Hypothalamus (tissue), 51 donors: ENCODE measurements around the gene FOXP1.

ENCODE experiments used
- DNase-seq, 51 donors: peaks; one replicate each; lab custom pipeline; 2025; lab: John Stamatoyannopoulos, UW

Gene FOXP1

DNA sequence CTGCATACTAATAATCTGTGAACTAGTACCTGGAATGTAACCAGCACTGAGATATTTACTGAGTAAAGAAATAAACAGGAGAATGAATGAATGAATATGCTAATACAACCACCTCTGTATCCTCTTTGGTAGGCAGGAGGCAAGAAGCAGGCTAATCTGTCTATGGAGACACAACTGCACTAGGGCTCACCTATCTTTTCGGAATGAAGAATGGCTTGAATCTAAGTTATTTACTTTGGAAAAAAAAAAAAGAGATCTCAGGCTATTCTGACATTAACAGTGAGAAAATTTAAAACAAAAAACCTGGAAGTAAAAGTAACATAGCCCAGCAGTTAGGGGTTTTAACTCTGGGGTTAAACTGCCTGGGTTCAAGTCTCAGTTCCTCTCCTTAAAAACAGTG, 174.2 kb downstream of the FOXP1 start:
- DNase-seq: no peak

- no peak for DNase-seq
Measured at GRCh38 chr3:71408903-71409302, 174.6 kb downstream of the FOXP1 start.

- DNase-seq: no peak
Measured at GRCh38 chr3:71407823-71408222, 175.7 kb downstream of the FOXP1 start.

- no peak for DNase-seq
Measured at GRCh38 chr3:71406972-71407810, 176.3 kb downstream of the FOXP1 start.

DNA sequence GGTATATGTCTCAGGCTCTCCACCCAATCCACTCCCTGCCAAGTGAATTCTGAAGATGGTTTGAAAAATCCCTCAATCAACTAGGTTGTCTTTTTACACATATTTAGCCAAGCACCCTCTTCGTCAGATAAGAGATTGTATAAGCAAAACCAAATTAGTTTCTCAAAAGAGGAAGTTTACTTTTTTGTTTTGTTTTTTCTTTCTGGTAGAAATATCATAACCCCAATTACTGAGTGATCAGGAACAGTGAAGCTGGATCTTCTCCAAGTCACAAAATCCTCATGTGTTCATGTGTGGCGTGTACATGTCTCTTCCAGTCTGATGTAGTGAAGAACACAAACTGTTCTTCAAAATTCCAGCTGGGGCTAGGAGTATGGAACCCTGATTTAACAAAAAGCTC, 180.6 kb downstream of the FOXP1 start:
- no peak for DNase-seq

GRCh38 chr3:71402280-71402679, 181.2 kb downstream of the FOXP1 start:
- DNase-seq: no peak

DNA sequence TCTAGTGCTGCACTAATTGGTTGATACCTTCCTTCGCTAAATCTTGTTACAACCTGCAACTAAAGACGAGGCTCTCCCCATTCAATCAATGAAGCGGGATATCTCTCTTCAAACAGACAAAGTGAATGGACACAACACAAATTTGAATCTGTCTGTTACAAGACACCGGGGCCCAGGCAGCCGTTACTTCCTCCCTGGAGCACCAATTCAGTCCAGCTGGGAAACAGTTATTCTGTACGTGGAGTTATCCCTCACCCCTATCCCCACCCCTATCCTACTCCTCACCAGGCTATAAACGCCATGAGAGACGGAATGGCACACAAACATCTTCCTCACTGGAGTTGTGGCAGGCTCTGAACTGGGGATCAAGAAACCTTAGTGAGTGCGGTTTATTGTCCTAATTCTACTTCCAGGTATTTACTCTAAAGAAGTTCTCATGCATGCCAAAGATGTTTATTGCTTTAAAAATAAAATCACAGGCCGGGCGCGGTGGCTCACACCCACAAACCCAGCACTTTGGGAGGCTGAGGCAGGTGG, 181.8 kb downstream of the FOXP1 start:
- no peak for DNase-seq

DNA sequence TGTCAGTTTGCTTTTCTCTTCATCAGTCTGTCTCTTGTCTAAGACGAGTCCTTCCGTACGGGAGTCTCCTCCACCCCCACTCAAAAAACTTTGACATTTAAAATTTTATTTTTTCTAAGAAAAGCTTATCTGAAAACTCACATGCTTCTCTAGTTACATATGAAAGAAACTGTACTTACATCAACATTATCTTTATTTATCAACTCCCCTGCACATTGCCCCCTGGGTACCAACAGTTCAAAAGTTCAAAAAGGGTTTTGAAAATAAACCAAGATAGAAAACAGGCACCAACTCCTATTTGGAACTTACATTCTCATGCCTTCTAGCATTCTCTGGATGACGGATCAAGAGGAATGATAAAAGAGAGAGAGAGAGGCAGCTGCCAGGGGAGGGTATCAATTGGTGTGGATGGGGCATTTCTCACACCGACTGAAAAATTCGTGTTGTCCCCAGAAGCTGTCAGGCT, 182.5 kb downstream of the FOXP1 start:
- no peak for DNase-seq

DNA sequence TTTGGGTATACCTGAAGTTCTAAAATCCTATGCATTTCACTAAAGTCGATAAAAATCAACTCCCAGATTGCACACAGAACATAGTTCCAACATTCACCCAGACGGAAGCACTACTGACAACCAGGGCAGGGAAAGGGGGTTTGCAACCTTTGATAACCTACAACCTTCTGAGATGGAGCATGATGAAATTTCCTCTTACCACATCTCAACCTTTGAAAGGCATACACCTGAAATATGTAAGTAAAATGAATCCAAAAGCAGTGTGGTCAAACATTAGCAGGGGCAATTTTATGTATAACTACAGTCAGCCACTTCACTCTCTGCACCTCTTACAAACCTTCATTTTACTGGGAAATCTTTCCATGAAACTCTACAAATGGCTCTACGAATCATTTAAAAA, 184.1 kb downstream of the FOXP1 start:
- no peak for DNase-seq

DNA sequence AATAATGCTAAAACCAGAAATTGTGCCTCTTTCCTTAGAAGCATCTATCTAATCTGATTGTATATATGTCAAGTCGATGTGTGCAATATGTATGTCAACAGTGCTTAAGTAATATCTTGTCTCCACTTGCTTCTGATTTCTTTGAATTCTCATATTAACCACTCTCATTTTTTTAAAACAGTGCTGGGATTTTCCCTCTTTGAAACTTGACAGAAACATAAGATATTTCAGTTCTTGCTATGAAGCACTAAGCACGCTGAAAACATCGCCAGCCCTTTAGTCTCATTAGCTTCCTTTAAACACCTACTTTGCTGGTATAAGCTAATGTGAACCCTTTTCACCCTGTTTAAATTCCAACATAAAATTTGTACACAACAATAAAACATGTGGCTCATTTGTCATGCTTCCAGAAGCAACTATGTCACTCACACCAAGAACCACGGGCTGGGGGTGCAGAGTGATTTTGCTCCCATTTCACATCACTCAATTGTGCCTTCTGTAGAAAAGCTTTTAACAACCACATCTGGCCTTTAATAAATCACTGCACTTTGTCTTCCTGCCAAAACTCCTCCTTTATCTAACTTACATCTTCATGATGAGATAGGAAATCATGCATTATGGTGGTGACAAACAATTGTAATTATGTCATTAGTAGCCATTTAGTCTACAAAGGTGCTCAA, 185.2 kb downstream of the FOXP1 start:
- DNase-seq: no peak

GRCh38 chr3:71397726-71398125, 185.8 kb downstream of the FOXP1 start:
- no peak for DNase-seq

DNA sequence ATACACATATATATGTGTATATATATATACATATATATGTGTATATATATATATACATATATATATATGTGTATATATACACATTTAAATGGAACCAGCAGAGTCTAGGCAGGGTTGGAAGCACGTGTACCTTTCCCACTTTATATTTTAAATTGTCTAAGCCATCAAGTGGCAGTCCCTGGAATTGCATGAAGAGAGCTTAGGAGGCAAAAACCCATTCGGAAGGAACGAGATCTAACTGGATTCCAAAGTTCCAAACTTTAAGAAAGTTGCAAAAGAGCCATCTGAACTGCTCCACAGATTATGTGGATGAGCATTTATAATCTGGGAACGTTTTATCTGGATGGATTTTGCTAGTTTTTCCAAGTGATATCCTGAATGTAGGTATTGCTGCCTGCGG, 186.5 kb downstream of the FOXP1 start:
- DNase-seq: no peak

DNA sequence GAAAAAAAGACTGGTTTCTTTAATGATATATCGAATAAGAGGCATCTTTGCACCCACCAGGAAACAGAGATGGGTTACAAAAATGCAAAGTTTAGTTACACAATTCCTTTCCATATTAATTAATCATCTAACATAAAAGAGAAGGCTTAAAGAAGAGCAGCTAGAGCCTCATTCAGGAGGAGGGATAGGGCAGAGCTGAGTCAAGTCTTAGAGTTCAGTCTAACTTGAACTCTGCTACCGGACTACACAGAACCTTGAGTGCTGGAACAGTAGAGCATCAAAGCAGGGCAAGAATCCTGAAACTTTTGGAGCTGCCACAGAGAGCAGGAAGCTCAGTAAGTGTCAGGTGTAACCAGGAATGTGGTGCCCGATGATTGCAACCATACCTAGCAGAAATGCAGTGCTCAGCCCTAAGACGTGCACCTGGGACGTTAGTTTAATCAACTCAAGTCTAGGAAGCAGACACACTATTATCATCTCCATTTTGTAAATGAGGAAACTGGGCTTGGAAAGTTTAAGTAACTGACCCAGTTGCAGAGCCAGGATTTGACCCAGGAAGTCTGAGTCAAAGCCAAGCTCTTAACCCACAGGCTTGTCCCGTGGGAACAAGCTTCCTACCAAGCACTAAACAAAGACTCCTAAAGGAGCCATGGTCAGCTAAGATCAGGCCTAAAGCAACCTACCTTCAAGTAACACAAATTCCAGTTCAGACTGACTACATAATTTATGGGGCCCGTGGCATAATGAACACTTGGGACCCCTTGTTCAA, 187.4 kb downstream of the FOXP1 start:
- no peak for DNase-seq

- DNase-seq: no peak
Measured at GRCh38 chr3:71395470-71395869, 188.1 kb downstream of the FOXP1 start.

DNA sequence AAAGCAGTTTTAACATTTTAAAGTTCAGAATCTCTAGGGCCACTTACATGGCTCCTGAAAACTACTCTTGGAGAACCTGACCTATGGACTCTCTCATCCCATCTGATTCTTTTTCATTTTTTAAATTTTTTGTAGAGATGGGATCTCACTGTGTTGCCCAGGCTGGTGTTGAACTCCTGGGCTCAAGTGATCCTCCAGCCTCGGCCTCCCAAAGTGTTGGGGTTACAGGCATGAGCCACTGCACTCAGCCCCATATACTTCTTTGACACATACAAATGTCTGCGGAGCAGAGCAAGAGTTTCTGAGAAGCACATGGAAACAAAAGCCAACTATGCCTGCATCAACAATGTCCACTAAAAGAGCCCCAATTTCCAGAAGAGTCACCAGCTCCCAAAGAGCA, 189.8 kb downstream of the FOXP1 start:
- DNase-seq: no peak

GRCh38 chr3:71393093-71393492, 190.4 kb downstream of the FOXP1 start:
- DNase-seq: no peak

DNA sequence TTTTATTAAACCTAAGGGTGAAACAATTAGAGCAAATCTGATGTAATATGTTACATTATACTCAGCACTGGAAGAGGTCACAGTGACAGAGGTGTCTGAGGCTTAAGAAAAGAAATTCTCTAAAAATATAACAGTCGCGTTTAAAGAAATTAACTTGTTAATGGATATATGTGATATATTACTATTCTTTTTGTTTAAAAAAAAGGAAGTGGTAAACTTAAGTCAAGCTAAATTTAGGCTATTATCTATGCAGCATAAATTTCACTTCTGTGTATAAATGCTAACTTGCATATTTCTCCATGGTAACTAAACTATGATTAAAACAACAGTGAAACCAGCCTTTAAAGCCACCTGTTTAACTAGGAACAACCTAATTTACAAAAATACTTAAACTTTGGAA, 191.3 kb downstream of the FOXP1 start:
- DNase-seq: no peak

GRCh38 chr3:71391361-71391760, 192.2 kb downstream of the FOXP1 start:
- DNase-seq: peak in 1 of 51 donors; percentile 2

GRCh38 chr3:71389911-71390573, 193.5 kb downstream of the FOXP1 start:
- peak in 14 of 51 donors; percentile 1 to 25 (median 7) for DNase-seq

GRCh38 chr3:71389191-71389590, 194.3 kb downstream of the FOXP1 start:
- DNase-seq: no peak
